A549 (cell line): ENCODE results near the gene LATS1. TPM values are rescaled to one million over a fixed set of nuclear protein-coding genes. Genes with fewer than 3 reads are reported as not detected.
"Not testable (repeated sequence)": the region's sequence is repeated elsewhere in the genome, so short reads cannot be mapped to it uniquely, and the experiment has no call there.

ENCODE experiments used
- ATAC-seq, 2 experiments: fragments of 200-7000 bp in 1 of 2; fragments of >200 bp in 1 of 2; cut with Nextera tagmentation in 1 of 2; cut with Tn5 transposase in 1 of 2; 3 replicates each; pipeline versions ENCODE4 v1.8.0 to v1.9.1; 2018 to 2020; ENCODE audit warnings: mild to moderate bottlenecking in 1 of 2, moderate library complexity in 1 of 2
- CTCF ChIA-PET: fragments of 300-600 bp; sonication (Branson Sonifier 250); formaldehyde crosslinking; extraction: SDS; loops from one replicate; lab custom pipeline; 2021; ENCODE audit warnings: antibody characterized with exemption, inconsistent platforms; lab: Yijun Ruan, JAX
- POLR2A ChIA-PET: fragments of 350-600 bp; formaldehyde crosslinking; extraction: SDS; loops from one replicate; lab custom pipeline; 2021; ENCODE audit warnings: antibody characterized with exemption, inconsistent platforms; lab: Yijun Ruan, JAX
- DNase-seq, 2 experiments: peaks; one replicate each; pipeline versions ENCODE4 v3.0.0 to v3.0.0-alpha.2; 2011 to 2016; ENCODE audit warnings: low read depth in 1 of 2, low spot score in 1 of 2
- FAIRE-seq: peaks from 2 replicates; lab custom pipeline; 2011; peaks lifted over from hg19 to GRCh38; lab: Jason Lieb, UNC
- H3K27ac ChIP-seq, 2 experiments: fragments of >200 bp; sonication (Bioruptor Twin); formaldehyde crosslinking; 3 replicates each; pipeline ENCODE4 v1.5.1; 2016 to 2017
- H3K4me1 ChIP-seq: fragments of >200 bp; sonication (Bioruptor Twin); formaldehyde crosslinking; 3 replicates; pipeline ENCODE4 v1.6.1; 2016
- H3K4me2 ChIP-seq: fragments of >200 bp; sonication (Bioruptor Twin); formaldehyde crosslinking; 3 replicates; pipeline ENCODE4 v1.6.1; 2016
- H3K4me3 ChIP-seq: fragments of >200 bp; sonication (Bioruptor Twin); formaldehyde crosslinking; 3 replicates; pipeline ENCODE4 v1.5.1; 2016
- H3K9me3 ChIP-seq: fragments of >200 bp; sonication (Bioruptor Twin); formaldehyde crosslinking; 3 replicates; pipeline ENCODE4 v1.6.1; 2016
- CBX2 ChIP-seq: fragments of 200-600 bp; sonication (generic); IDR thresholded peaks from 2 replicates; pipeline ENCODE4 v1.6.1; 2016; ENCODE audit warnings: low read depth, mild to moderate bottlenecking, borderline replicate concordance
- CBX8 ChIP-seq: fragments of 200-600 bp; sonication (generic); IDR thresholded peaks from 2 replicates; pipeline ENCODE4 v1.6.1; 2016
- CHD2 ChIP-seq: fragments of 150-350 bp; IDR thresholded peaks from 2 replicates; pipeline ENCODE4 v1.6.1; 2014; ENCODE audit warnings: low read length; ENCODE audit not compliant: partially characterized antibody
- EHMT2 ChIP-seq: fragments of 200-600 bp; sonication (generic); IDR thresholded peaks from 2 replicates; pipeline ENCODE4 v1.6.1; 2016; ENCODE audit warnings: antibody characterized with exemption, low read depth, mild to moderate bottlenecking, moderate library complexity
- ELK1 ChIP-seq: fragments of 150-350 bp; IDR thresholded peaks from 2 replicates; pipeline ENCODE4 v1.6.1; 2014; ENCODE audit warnings: low read depth, mild to moderate bottlenecking, low read length
- KDM1A ChIP-seq: fragments of 200-600 bp; sonication (generic); IDR thresholded peaks from 2 replicates; pipeline ENCODE4 v1.6.1; 2016; ENCODE audit warnings: low read depth, mild to moderate bottlenecking
- KDM5A ChIP-seq: fragments of 200-600 bp; sonication (generic); IDR thresholded peaks from 2 replicates; pipeline ENCODE4 v1.6.1; 2016; ENCODE audit warnings: antibody characterized with exemption, mild to moderate bottlenecking
- PHF8 ChIP-seq: fragments of 200-600 bp; sonication (generic); IDR thresholded peaks from 2 replicates; pipeline ENCODE4 v1.6.1; 2016; ENCODE audit warnings: low read depth, mild to moderate bottlenecking, antibody characterized with exemption, moderate library complexity, borderline replicate concordance
- SREBF2 ChIP-seq: fragments of 450-650 bp; IDR thresholded peaks from 2 replicates; pipeline ENCODE4 v1.6.1; 2014; ENCODE audit warnings: mild to moderate bottlenecking, moderate library complexity
- TP53 ChIP-seq: fragments of 250-450 bp; sonication (Bioruptor Pico); IDR thresholded peaks from 2 replicates; pipeline ENCODE4 v1.5.0; 2021; ENCODE audit warnings: mild to moderate bottlenecking, moderate library complexity
- USF2 ChIP-seq: fragments of 450-650 bp; IDR thresholded peaks from 2 replicates; pipeline ENCODE4 v1.6.1; 2014; ENCODE audit warnings: antibody characterized with exemption
- ZNF302 ChIP-seq: fragments of 250-450 bp; sonication (Bioruptor Pico); IDR thresholded peaks from 2 replicates; pipeline ENCODE4 v1.9.0; 2021; ENCODE audit warnings: inconsistent platforms, mild to moderate bottlenecking, moderate library complexity
- WGBS: methylation state at CpG from one replicate; pipeline ENCODE4 v1.1.6; 2017; ENCODE audit errors: missing lambda C conversion rate; 5-methylcytosine and 5-hydroxymethylcytosine counted together
- polyA plus RNA-seq, 4 experiments: library from polyadenylated mRNA; depleted of rRNA in 3 of 4; stranded (reverse); fragments of >200 nt; fragmentation: RNase III in 1 of 4; extraction: RNeasy Plus Mini Kit Qiagen cat#74134 plus additional on column Dnase treatment in 1 of 4; gene quantifications; 2 replicates in 3 of 4; 3 replicates in 1 of 4; pipeline ENCODE4 v1.2.3, GENCODE V29; 2011 to 2017
- TF ChIP-seq, protein P1 (sequence below): fragments of >200 bp; sonication (Bioruptor Twin); formaldehyde crosslinking; IDR thresholded peaks from 3 replicates; pipeline ENCODE4 v1.5.1; 2016
- TF ChIP-seq, protein P2 (sequence below): fragments of 250-450 bp; sonication (Bioruptor Pico); IDR thresholded peaks from 2 replicates; pipeline ENCODE4 v1.5.0; 2020; ENCODE audit warnings: low read depth, mild to moderate bottlenecking, moderate library complexity
- TF ChIP-seq, protein P3 (sequence below): IDR thresholded peaks from 2 replicates; pipeline ENCODE4 v1.6.1; 2012

Gene LATS1
- polyA plus RNA-seq, 2 of the 4 experiments (the other 2 are of a cell fraction): 6.1 to 18.5 TPM

DNA sequence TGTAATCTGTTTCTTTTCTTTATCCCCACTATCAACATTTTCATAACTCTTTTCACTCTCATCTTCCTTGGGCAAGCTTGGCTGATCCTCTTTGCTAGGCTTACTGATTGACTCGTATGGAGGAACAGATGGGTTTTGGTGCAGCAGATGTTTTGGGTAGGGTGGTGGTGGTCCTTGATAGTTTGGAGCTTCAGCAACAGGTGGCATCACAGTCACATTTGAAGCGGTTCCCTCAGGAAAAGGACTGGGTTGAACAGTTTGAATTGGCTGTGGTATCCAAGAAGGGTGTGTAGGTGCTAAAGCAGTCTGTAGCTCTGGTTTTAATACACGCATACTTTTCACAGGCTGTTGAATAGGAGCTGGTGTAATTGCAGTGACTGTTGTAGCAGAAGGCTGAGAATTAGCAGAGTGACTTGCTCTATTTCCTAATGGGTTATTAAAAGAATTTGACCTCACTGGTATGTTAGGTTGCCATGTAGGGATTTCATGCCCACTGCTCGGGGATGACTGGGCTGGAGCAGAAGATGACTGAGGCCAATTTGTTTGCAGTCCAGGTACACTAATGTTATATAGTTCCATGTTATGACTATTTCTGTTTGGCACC, 34.5 kb downstream of the LATS1 start:
- no peak overlapping the region for H3K4me2 ChIP-seq
- CTCF ChIA-PET: no interaction called here
- ATAC-seq (no peak), FAIRE-seq (no peak), DNase-seq (no peak)
- no peaks in the 10 kb centered on the region for H3K9me3 ChIP-seq
- POLR2A ChIA-PET: no interaction called here
- H3K4me1 ChIP-seq: no peaks in the 10 kb centered on the region
- no peak overlapping the region for H3K4me3 ChIP-seq
- no peak overlapping the region for H3K27ac ChIP-seq
- WGBS: 91% methylated on average over 4 of the region's 4 CpGs
- no peak for TF ChIP-seq USF2
- no peak for TF ChIP-seq TP53 (CRISPR knock-in tag)
- TF ChIP-seq KDM1A: no peak
- TF ChIP-seq, protein P1, sequence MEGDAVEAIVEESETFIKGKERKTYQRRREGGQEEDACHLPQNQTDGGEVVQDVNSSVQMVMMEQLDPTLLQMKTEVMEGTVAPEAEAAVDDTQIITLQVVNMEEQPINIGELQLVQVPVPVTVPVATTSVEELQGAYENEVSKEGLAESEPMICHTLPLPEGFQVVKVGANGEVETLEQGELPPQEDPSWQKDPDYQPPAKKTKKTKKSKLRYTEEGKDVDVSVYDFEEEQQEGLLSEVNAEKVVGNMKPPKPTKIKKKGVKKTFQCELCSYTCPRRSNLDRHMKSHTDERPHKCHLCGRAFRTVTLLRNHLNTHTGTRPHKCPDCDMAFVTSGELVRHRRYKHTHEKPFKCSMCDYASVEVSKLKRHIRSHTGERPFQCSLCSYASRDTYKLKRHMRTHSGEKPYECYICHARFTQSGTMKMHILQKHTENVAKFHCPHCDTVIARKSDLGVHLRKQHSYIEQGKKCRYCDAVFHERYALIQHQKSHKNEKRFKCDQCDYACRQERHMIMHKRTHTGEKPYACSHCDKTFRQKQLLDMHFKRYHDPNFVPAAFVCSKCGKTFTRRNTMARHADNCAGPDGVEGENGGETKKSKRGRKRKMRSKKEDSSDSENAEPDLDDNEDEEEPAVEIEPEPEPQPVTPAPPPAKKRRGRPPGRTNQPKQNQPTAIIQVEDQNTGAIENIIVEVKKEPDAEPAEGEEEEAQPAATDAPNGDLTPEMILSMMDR: no peak
- TF ChIP-seq, protein P2, sequence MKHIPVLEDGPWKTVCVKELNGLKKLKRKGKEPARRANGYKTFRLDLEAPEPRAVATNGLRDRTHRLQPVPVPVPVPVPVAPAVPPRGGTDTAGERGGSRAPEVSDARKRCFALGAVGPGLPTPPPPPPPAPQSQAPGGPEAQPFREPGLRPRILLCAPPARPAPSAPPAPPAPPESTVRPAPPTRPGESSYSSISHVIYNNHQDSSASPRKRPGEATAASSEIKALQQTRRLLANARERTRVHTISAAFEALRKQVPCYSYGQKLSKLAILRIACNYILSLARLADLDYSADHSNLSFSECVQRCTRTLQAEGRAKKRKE: no peak
- no peak for TF ChIP-seq PHF8
- TF ChIP-seq, protein P3, sequence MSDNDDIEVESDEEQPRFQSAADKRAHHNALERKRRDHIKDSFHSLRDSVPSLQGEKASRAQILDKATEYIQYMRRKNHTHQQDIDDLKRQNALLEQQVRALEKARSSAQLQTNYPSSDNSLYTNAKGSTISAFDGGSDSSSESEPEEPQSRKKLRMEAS: no peak
- TF ChIP-seq SREBF2: no peak
- TF ChIP-seq EHMT2: no peak
- no peak for TF ChIP-seq KDM5A
- no peak for TF ChIP-seq ELK1
- TF ChIP-seq ZNF302 (CRISPR knock-in tag): no peak

GRCh38 chr6:149681845-149682244, 36.1 kb downstream of the LATS1 start:
- WGBS: 88% methylated on average over 14 of the region's 14 CpGs
- ATAC-seq, H3K9me3 ChIP-seq, FAIRE-seq, H3K4me1 ChIP-seq, H3K4me2 ChIP-seq, DNase-seq, CTCF ChIA-PET, H3K4me3 ChIP-seq, H3K27ac ChIP-seq: not testable (repeated sequence)
- POLR2A ChIA-PET: interaction anchor here (0.6 kb wide), 1 partner anchor 17 kb away, joined by 3 read pairs; no protein-coding TSS in a partner anchor

DNA sequence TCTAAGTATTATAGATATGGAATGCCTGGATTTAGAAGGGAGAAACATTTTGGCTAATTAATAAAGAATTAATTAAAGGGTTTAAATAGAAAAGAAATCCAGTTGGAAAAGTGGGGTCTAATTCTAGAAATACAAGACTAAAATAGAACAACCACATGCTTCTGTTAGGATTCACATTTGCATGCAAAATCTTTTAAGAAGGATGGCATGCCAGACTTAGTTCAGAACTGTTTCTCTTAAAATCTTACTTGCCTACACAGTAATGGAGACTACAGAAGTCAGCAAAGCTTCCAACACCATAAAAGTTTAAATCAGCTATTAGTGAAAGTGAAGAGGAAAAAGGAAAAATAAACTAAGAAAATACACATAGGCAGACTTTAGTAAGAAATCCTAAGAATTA, 36.7 kb downstream of the LATS1 start:
- no peak for TF ChIP-seq CBX8
- TF ChIP-seq SREBF2: no peak
- TF ChIP-seq CHD2: no peak
- no peak for TF ChIP-seq CBX2
- no peak for FAIRE-seq
- ChIA-PET CTCF (no interaction called here), POLR2A (no interaction called here)
- Histone ChIP-seq H3K4me3 (no peak overlapping the region), H3K9me3 (no peaks in the 10 kb centered on the region), H3K4me1 (no peaks in the 10 kb centered on the region), H3K4me2 (no peak overlapping the region), H3K27ac (no peak overlapping the region)
- DNase-seq: no peak
- ATAC-seq: no peak
